H9 (cell line): ENCODE measurements around the gene USP13. TPM values are rescaled to one million over a fixed set of nuclear protein-coding genes. Genes with fewer than 3 reads are reported as not detected.

Source experiments
- DNase-seq: peaks from one replicate; pipeline ENCODE4 v3.0.0-alpha.2; 2017
- H2AFZ ChIP-seq: one replicate; pipeline ENCODE4 v1.6.1; 2013; ENCODE audit warnings: mild to moderate bottlenecking, low read length, control low read depth, moderate library complexity
- H2AK5ac ChIP-seq: 2 replicates; pipeline ENCODE4 v1.6.1; 2013; ENCODE audit warnings: low read length, control low read depth, mixed read lengths; ENCODE audit not compliant: insufficient read length
- H2BK120ac ChIP-seq: one replicate; pipeline ENCODE4 v1.6.1; 2013; ENCODE audit warnings: low read depth, mild to moderate bottlenecking, low read length, control low read depth, inconsistent platforms; ENCODE audit not compliant: poor library complexity, severe bottlenecking
- H2BK12ac ChIP-seq: 2 replicates; pipeline ENCODE4 v1.6.1; 2013; ENCODE audit warnings: low read length, control low read depth, mixed read lengths, low read depth; ENCODE audit not compliant: insufficient read length
- H2BK15ac ChIP-seq: 2 replicates; pipeline ENCODE4 v1.6.1; 2013; ENCODE audit warnings: low read depth, low read length, control low read depth
- H2BK20ac ChIP-seq: one replicate; pipeline ENCODE4 v1.6.1; 2013; ENCODE audit warnings: low read depth, mild to moderate bottlenecking, low read length, control low read depth, inconsistent platforms; ENCODE audit not compliant: poor library complexity, severe bottlenecking
- H2BK5ac ChIP-seq: 2 replicates; pipeline ENCODE4 v1.6.1; 2013; ENCODE audit warnings: low read length, control low read depth, mixed read lengths; ENCODE audit not compliant: insufficient read length
- H3K14ac ChIP-seq: 2 replicates; pipeline ENCODE4 v1.6.1; 2013; ENCODE audit warnings: low read length, control low read depth; ENCODE audit not compliant: insufficient read depth
- H3K18ac ChIP-seq: 2 replicates; pipeline ENCODE4 v1.6.1; 2013; ENCODE audit warnings: low read depth, mild to moderate bottlenecking, mixed read lengths, low read length, control low read depth; ENCODE audit not compliant: insufficient read length
- H3K23ac ChIP-seq: 2 replicates; pipeline ENCODE4 v1.6.1; 2013; ENCODE audit warnings: low read length, control low read depth, mixed read lengths, low read depth; ENCODE audit not compliant: insufficient read length
- H3K23me2 ChIP-seq: 2 replicates; pipeline ENCODE4 v1.6.1; 2013; ENCODE audit warnings: low read depth, mild to moderate bottlenecking, mixed read lengths, low read length, control low read depth; ENCODE audit not compliant: insufficient read length, poor library complexity, severe bottlenecking
- H3K27ac ChIP-seq: 2 replicates; pipeline ENCODE4 v1.5.1; 2013; ENCODE audit warnings: low read length, control low read depth, mixed read lengths, low read depth; ENCODE audit not compliant: insufficient read length
- H3K27me3 ChIP-seq: 2 replicates; pipeline ENCODE4 v1.6.1; 2013; ENCODE audit warnings: low read length, control low read depth, inconsistent platforms; ENCODE audit not compliant: insufficient read depth
- H3K4ac ChIP-seq: 2 replicates; pipeline ENCODE4 v1.6.1; 2013; ENCODE audit warnings: low read depth, mild to moderate bottlenecking, control low read depth, inconsistent platforms, low read length, moderate library complexity
- H3K4me1 ChIP-seq: 2 replicates; pipeline ENCODE4 v1.6.1; 2013; ENCODE audit warnings: low read length, control low read depth, inconsistent platforms; ENCODE audit not compliant: insufficient read depth
- H3K4me2 ChIP-seq: 2 replicates; pipeline ENCODE4 v1.6.1; 2013; ENCODE audit warnings: low read length, control low read depth, mixed read lengths; ENCODE audit not compliant: insufficient read length, insufficient read depth
- H3K56ac ChIP-seq: 2 replicates; pipeline ENCODE4 v1.6.1; 2013; ENCODE audit warnings: low read depth, mild to moderate bottlenecking, mixed read lengths, low read length, control low read depth; ENCODE audit not compliant: insufficient read length
- H3K79me1 ChIP-seq: 2 replicates; pipeline ENCODE4 v1.6.1; 2013; ENCODE audit warnings: low read depth, mild to moderate bottlenecking, moderate library complexity, low read length, control low read depth, inconsistent platforms; ENCODE audit not compliant: insufficient read depth, poor library complexity, severe bottlenecking
- H3K79me2 ChIP-seq: 2 replicates; pipeline ENCODE4 v1.6.1; 2013; ENCODE audit warnings: low read length, control low read depth, inconsistent platforms; ENCODE audit not compliant: insufficient read depth
- H3K9ac ChIP-seq: 2 replicates; pipeline ENCODE4 v1.6.1; 2013; ENCODE audit warnings: low read length, control low read depth, mixed read lengths; ENCODE audit not compliant: insufficient read length; ENCODE audit errors: extremely low read depth
- H3K9me3 ChIP-seq: one replicate; pipeline ENCODE4 v1.6.1; 2013; ENCODE audit warnings: low read depth, low read length, inconsistent platforms; ENCODE audit not compliant: control insufficient read depth
- H3T11ph ChIP-seq: one replicate; pipeline ENCODE4 v1.6.1; 2013; ENCODE audit warnings: mild to moderate bottlenecking, low read length, control low read depth, inconsistent platforms
- H4K20me1 ChIP-seq: one replicate; pipeline ENCODE4 v1.6.1; 2013; ENCODE audit not compliant: control insufficient read depth, insufficient read length, insufficient read depth
- H4K5ac ChIP-seq: 2 replicates; pipeline ENCODE4 v1.6.1; 2013; ENCODE audit warnings: low read depth, mild to moderate bottlenecking, mixed read lengths, low read length, control low read depth; ENCODE audit not compliant: insufficient read length
- H4K8ac ChIP-seq: replicated peaks from 2 replicates; pipeline ENCODE4 v1.6.1; 2013; ENCODE audit warnings: low read length, control low read depth, mixed read lengths, low read depth; ENCODE audit not compliant: insufficient read length
- H4K91ac ChIP-seq: 2 replicates; pipeline ENCODE4 v1.6.1; 2013; ENCODE audit warnings: low read depth, mild to moderate bottlenecking, moderate library complexity, mixed read lengths, low read length, control low read depth; ENCODE audit not compliant: insufficient read length
- H3K27ac Mint-ChIP-seq, 3 experiments: 2 replicates in 2 of 3; 3 replicates in 1 of 3; pipeline ENCODE4 v1.8.0; 2020 to 2021; ENCODE audit warnings: mixed read lengths in 3 of 3, mild to moderate bottlenecking in 1 of 3, moderate library complexity in 1 of 3
- H3K27me3 Mint-ChIP-seq: 2 replicates; pipeline ENCODE4 v1.8.0; 2021; ENCODE audit warnings: low read depth, mild to moderate bottlenecking, moderate library complexity, mixed read lengths
- H3K36me3 Mint-ChIP-seq, 3 experiments: 2 replicates in 2 of 3; 3 replicates in 1 of 3; pipeline ENCODE4 v1.8.0; 2020 to 2021; ENCODE audit warnings: low read depth in 3 of 3, mixed read lengths in 3 of 3; ENCODE audit not compliant: insufficient read depth in 1 of 3
- H3K4me1 Mint-ChIP-seq, 2 experiments: 2 replicates each; pipeline ENCODE4 v1.8.0; 2020; ENCODE audit warnings: mixed read lengths in 2 of 2
- H3K4me3 Mint-ChIP-seq, 2 experiments: 2 replicates in 1 of 2; 3 replicates in 1 of 2; pipeline ENCODE4 v1.8.0; 2020 to 2021; ENCODE audit warnings: mild to moderate bottlenecking in 2 of 2, mixed read lengths in 2 of 2, moderate library complexity in 1 of 2
- H3K9me3 Mint-ChIP-seq, 2 experiments: 2 replicates in 1 of 2; 3 replicates in 1 of 2; pipeline ENCODE4 v1.8.0; 2020; ENCODE audit warnings: mild to moderate bottlenecking in 2 of 2, mixed read lengths in 2 of 2, moderate library complexity in 1 of 2
- total RNA-seq: library from RNA; stranded (reverse); gene quantifications from 2 replicates; pipeline ENCODE4 v1.2.1, GENCODE V29; 2021
- TF ChIP-seq, protein P1 (sequence below): fragments of 200-600 bp; sonication (generic); conservative IDR thresholded peaks from 3 replicates; pipeline ENCODE4 v1.8.0; 2021; ENCODE audit warnings: antibody characterized with exemption, mild to moderate bottlenecking

USP13 gene
- total RNA-seq, 1 experiment from 2014 or later: 26.7 TPM

GRCh38 chr3:179801263-179801662 lies 148.4 kb downstream of the USP13 start:
- H3K9me3 Mint-ChIP-seq: no peaks in the 10 kb centered on the region
- Histone ChIP-seq H3T11ph (no peak overlapping the region), H2BK20ac (no peak overlapping the region), H4K8ac (no peak overlapping the region), H3K56ac (no peak overlapping the region), H2BK120ac (no peak overlapping the region), H3K14ac (no peak overlapping the region), H4K20me1 (no peaks in the 10 kb centered on the region), H3K23me2 (no peaks in the 10 kb centered on the region), H4K5ac (no peak overlapping the region), H3K23ac (no peak overlapping the region), H2BK12ac (no peak overlapping the region), H3K9me3 (no peaks in the 10 kb centered on the region), H2BK15ac (no peak overlapping the region), H3K4me1 (no peaks in the 10 kb centered on the region), H2AFZ (no peak overlapping the region), H3K18ac (no peak overlapping the region), H3K4me2 (no peak overlapping the region), H3K79me1 (no peaks in the 10 kb centered on the region), H3K27me3 (no peaks in the 10 kb centered on the region), H3K4ac (no peak overlapping the region), H3K79me2 (no peaks in the 10 kb centered on the region), H2BK5ac (no peak overlapping the region), H4K91ac (no peak overlapping the region), H3K9ac (no peak overlapping the region), H2AK5ac (no peak overlapping the region), H3K27ac (no peak overlapping the region)
- no peak for DNase-seq
- no peaks in the 10 kb centered on the region for H3K4me1 Mint-ChIP-seq
- H3K27me3 Mint-ChIP-seq: no peaks in the 10 kb centered on the region
- TF ChIP-seq, protein P1, sequence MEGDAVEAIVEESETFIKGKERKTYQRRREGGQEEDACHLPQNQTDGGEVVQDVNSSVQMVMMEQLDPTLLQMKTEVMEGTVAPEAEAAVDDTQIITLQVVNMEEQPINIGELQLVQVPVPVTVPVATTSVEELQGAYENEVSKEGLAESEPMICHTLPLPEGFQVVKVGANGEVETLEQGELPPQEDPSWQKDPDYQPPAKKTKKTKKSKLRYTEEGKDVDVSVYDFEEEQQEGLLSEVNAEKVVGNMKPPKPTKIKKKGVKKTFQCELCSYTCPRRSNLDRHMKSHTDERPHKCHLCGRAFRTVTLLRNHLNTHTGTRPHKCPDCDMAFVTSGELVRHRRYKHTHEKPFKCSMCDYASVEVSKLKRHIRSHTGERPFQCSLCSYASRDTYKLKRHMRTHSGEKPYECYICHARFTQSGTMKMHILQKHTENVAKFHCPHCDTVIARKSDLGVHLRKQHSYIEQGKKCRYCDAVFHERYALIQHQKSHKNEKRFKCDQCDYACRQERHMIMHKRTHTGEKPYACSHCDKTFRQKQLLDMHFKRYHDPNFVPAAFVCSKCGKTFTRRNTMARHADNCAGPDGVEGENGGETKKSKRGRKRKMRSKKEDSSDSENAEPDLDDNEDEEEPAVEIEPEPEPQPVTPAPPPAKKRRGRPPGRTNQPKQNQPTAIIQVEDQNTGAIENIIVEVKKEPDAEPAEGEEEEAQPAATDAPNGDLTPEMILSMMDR: no peak
- H3K27ac Mint-ChIP-seq: no peak overlapping the region
- H3K4me3 Mint-ChIP-seq: no peak overlapping the region
- no peaks in the 10 kb centered on the region for H3K36me3 Mint-ChIP-seq
